ENCODE data around the gene MBD3L2. TPM values are rescaled to one million over a fixed set of nuclear protein-coding genes. Genes with fewer than 3 reads are reported as not detected.
A peak's percentile ranks its signal among the peaks of the same experiment; 100 is the strongest.
"Not testable (repeated sequence)": the region's sequence is repeated elsewhere in the genome, so short reads cannot be mapped to it uniquely, and the experiment has no call there.

MBD3L2 gene
- total RNA-seq: not detected

DNA sequence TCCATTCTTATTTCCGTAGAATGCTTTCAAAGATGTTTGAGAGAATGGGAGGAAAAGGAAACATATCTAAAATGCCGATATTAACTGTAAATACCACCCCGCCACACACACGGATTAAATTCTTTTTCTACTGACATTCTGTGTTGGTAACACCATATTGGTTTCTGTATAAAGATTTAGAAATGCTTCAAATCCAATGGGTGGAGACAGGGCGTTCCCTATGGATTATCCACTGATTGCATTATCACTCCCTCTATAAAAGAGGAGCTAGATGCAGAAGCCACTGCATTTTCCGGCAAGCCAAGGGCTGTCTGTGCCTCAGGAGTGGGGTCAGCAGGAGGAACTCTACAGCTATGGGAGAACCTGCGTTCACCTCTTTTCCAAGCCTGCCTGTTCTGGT is at the start of gene MBD3L2:
Gene MBD3L2, plus strand, starts transcription at position 301 of the 400 bp plus-strand sequence. Its CDS starts 53 bp downstream, at position 354.
- not testable (repeated sequence) for DNase-seq (ENCODE audit: low spot score in 2 of 2); FAIRE-seq

DNA sequence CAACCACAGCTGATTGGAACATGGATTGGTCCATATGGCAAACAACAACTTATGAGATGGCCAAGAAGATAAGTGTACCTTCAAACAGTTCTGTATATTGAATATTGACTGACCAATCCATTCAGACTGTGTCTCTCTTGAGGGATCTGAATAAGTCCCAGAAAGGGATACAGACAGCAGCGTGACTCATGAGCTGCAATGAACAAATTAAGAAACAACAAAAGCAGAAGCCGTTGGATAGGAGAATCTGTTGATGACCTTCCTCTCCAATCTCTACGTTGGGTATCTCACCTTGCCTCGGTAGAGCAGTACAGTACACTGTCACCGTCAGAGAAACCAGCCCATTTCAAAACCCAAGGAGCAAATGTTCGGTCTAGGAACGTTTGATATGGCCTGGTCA is 49.2 kb upstream of the MBD3L2 start:
- no peak for DNase-seq (ENCODE audit: low spot score in 2 of 2)
- FAIRE-seq: no peak

DNA sequence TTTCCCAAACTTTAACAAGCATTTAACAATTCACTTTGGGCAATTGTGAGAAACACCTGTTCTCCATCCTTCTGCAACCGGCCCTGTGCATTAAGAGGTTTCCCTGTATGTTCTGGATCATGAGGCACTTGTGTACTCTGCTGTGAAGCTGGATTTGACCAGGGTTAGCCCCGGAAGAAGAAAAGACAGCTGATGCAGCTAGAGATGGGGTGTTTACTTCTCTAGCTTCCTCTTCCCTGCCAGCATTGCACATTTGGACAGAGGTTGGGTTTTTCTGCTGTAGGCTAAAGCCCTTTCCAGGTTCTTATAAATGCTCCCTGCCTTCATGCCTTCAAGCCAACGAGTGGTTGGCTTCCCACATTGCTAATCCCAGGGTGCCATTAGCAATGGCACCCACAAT is 48.8 kb upstream of the MBD3L2 start:
- DNase-seq (ENCODE audit: low spot score in 2 of 2) (no peak), FAIRE-seq (no peak)

DNA sequence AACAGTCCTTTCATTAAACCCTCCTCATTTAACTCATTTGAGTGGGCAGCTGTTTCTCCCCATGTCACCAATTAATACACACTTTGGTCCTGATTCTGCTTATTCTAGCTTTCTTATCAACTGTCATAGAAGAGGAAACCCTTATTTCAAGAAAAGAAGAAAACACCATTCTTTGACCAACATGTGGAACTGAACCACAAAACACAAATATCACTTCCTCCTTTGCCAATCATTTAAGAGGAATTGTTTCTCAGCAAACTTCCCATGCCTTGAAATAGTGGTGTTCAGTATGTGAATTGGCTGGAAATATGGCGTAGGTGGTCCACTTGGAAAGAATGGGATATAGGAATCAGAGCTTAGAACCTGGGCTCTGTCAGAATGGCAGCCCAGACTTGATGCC is 48.3 kb upstream of the MBD3L2 start:
- FAIRE-seq: no peak
- no peak for DNase-seq (ENCODE audit: low spot score in 2 of 2)

DNA sequence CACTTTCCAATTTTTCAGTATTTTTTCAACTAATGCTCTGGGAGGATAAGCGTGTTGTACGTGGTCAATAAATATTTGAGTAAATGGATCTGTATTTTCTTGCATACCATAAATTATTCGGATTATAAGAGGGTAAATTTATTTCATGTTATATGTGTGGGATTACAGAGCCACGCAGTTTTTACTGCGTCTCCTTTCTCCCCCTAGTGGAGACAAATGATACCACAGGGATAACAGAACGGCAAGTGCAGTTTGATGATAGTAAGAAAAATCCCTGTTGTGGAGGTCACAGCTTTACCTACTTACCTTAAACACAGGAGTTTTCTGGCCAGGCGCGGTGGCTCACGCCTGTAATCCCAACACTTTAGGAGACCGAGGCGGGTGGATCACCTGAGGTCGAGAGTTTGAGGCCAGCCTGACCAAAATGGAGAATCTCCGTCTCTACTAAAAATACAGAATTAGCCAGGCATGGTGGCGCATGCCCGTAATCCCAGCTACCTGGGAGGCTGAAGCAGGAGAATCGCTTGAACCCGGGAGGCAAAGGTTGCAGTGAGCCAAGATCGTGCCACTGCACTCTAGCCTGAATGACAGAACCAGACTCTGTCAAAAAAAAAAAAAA is 44.7 kb upstream of the MBD3L2 start:
- FAIRE-seq (no peak), DNase-seq (ENCODE audit: low spot score in 2 of 2) (peak in 1 of 2 donors; percentile 20)

DNA sequence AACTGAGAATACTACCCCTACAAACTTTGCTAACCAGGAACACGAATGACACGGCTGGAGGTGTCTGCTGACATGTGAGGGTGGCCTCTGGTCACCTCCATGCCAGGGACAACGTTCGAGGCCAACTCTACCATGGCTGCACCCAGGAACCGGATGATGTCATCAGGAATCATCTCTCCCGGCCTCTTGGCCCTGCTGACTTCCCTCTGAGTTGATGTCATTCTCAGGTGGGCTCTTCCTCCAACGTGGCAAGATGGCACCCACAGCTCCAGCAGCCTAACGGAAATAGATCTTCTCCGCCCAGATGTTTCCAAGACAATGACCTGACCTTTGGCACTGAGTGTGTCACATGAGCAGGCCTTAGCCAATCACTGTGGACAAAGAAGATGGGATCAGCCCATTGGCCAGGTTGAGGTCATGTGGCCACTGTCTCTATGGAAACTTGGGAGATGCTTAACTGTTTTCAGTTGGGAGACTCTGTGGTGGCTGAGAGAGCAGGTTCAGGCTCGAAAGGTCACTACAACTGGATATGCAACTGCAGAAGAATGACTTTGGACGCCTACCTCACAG is 42.9 kb upstream of the MBD3L2 start:
- DNase-seq (ENCODE audit: low spot score in 2 of 2) (no peak), FAIRE-seq (no peak)

DNA sequence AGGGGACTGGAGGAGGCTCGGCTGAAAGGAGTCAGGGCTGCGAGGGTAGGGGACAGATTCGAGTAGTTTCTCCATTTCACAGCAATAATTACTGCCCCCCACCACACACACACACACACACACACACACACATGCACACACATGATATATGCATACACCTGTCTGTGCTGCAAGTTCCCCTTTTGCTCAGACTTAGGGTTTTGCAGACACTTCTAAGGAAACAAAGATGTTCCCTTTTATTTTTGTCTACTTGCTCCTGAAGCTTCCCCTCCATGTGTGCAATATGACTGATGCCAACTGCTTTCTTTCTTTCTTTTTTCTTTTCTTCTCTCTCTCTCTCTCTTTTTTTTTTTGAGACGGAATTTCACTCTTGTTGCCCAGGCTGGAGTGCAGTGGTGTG is 41.3 kb upstream of the MBD3L2 start:
- FAIRE-seq (no peak), DNase-seq (ENCODE audit: low spot score in 2 of 2) (no peak)

DNA sequence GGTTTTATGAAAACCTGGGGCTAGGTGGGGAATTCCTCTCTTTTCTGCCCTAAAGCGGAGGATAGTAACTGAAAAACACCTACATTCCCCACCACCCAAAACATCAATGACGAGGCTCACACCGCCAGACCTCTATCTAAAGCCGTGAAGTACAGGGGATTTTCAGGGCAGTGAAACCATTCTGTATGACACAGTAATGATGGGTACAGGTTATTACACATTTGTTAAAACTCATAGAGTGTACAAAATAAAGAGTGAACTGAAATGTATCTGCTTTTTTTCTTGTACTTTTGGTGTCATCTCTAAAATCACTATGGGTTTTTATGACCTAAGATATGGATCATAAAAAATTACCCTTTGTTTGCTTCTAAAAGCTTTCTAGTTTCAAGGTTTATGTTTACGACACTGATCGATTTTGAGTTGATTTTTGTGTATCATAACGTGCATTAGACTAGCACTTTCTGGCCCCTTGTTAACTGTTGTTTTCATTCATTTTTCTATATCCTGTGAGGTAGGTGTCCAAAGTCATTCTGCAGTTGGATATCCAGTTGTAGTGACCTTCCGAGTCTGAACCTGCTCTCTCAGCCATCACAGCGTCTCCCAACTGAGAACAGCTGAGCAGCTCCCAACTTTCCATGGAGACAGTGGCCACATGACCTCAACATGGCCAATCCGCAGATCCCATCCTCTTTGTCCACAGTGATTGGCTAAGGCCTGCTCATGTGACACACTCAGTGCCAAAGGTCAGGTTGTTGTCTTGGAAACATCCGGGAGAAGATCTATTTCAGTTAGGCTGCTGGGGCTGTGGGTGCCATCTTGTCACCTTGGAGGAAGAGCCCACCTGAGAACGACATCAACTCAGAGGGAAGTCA is 38.2 kb upstream of the MBD3L2 start:
- FAIRE-seq (no peak), DNase-seq (ENCODE audit: low spot score in 2 of 2) (no peak)

DNA sequence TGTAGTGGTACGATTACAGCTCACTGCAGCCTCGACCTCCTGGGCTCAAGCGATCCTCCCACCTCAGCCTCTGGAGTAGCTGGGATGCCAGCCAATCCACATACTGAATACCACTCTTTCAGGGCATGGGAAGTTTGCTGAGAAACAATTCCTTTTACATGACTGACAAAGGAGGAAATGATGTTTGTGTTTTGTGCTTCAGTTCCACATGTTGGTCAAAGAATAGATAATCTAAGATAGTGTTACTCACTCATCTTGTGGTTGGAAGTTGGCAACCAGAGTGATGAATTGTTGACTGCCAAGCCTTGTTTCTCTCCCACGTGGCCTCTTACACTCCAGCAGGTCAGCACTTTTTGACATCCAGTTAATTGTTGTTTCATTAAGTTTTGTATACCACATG is 35.4 kb upstream of the MBD3L2 start:
- FAIRE-seq: no peak
- DNase-seq (ENCODE audit: low spot score in 2 of 2): no peak

DNA sequence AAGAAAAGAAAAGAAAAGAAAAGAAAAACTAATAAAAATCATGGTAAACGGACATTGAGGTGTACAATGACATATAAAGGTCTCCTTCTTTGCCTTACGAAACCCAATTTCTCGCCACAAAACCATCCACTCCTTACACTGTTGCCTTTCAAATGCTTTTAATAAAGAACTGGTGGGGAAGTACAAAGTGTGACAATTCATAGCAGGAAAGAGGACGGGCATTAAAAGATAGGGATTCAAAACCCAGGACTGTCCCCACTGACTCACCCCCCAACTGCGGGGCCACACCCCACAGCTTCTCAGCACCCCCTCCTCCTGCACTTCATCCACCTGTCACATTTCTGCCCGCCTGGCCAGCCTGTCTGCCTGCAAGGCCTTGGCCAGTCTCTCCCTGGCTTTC is 30.3 kb upstream of the MBD3L2 start:
- FAIRE-seq (no peak), DNase-seq (ENCODE audit: low spot score in 2 of 2) (no peak)

DNA sequence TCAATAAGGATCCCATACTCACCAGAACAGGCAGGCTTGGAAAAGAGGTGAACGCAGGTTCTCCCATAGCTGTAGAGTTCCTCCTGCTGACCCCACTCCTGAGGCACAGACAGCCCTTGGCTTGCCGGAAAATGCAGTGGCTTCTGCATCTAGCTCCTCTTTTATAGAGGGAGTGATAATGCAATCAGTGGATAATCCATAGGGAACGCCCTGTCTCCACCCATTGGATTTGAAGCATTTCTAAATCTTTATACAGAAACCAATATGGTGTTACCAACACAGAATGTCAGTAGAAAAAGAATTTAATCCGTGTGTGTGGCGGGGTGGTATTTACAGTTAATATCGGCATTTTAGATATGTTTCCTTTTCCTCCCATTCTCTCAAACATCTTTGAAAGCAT is 27.8 kb upstream of the MBD3L2 start, which contains the start of gene MBD3L2B:
Gene MBD3L2B, minus strand, starts transcription at position 101 of the 400 bp plus-strand sequence. Its CDS starts 34 bp downstream, at position 67.
- FAIRE-seq; DNase-seq (ENCODE audit: low spot score in 2 of 2): not testable (repeated sequence)

DNA sequence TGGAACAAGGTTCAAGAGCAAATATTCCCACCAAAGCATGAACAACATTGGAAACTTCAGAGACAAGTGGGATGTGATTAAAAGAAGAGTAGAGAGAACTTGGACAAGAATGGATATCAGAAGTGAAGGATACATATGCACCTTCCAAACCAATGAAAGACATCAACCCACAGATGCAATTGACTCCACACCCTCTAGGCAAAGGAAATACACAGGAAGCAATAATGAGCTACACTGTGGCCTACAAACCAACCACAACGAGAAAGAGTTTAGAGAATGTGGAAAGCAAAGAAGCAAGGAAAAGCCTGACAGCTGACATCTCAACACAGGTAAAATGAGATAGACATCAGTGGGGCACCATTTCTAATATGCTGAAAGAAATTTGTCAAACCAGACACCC is 20.3 kb upstream of the MBD3L2 start:
- not testable (repeated sequence) for DNase-seq (ENCODE audit: low spot score in 2 of 2); FAIRE-seq

DNA sequence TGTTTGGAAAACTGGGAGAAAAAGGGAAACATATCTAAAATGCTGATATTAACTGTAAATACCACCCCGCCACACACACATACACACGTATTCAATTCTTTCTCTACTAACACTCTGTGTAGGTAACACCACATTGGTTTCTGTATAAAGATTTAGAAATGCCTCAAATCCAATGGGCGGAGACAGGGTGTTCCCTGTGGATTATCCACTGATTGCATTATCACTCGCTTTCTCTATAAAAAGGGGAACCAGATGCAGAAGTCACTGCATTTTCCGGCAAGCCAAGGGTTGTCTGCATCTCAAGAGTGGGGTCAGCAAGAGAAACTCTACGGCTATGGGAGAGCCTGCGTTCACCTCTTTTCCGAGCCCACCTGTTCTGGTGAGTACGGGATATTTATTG is 18.8 kb upstream of the MBD3L2 start, which contains the start of gene MBD3L5:
Gene MBD3L5, plus strand, starts transcription at position 301 of the 400 bp plus-strand sequence. Its CDS starts 34 bp downstream, at position 335.
- not testable (repeated sequence) for FAIRE-seq; DNase-seq (ENCODE audit: low spot score in 2 of 2)

DNA sequence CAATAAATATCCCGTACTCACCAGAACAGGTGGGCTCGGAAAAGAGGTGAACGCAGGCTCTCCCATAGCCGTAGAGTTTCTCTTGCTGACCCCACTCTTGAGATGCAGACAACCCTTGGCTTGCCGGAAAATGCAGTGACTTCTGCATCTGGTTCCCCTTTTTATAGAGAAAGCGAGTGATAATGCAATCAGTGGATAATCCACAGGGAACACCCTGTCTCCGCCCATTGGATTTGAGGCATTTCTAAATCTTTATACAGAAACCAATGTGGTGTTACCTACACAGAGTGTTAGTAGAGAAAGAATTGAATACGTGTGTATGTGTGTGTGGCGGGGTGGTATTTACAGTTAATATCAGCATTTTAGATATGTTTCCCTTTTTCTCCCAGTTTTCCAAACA is 9.0 kb upstream of the MBD3L2 start, which contains the start of gene MBD3L4:
Gene MBD3L4, minus strand, starts transcription at position 101 of the 400 bp plus-strand sequence. Its CDS starts 35 bp downstream, at position 66.
- not testable (repeated sequence) for DNase-seq (ENCODE audit: low spot score in 2 of 2); FAIRE-seq

DNA sequence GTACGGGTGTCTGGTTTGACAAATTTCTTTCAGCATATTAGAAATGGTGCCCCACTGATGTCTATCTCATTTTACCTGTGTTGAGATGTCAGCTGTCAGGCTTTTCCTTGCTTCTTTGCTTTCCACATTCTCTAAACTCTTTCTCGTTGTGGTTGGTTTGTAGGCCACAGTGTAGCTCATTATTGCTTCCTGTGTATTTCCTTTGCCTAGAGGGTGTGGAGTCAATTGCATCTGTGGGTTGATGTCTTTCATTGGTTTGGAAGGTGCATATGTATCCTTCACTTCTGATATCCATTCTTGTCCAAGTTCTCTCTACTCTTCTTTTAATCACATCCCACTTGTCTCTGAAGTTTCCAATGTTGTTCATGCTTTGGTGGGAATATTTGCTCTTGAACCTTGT is 7.6 kb upstream of the MBD3L2 start:
- FAIRE-seq; DNase-seq (ENCODE audit: low spot score in 2 of 2): not testable (repeated sequence)

DNA sequence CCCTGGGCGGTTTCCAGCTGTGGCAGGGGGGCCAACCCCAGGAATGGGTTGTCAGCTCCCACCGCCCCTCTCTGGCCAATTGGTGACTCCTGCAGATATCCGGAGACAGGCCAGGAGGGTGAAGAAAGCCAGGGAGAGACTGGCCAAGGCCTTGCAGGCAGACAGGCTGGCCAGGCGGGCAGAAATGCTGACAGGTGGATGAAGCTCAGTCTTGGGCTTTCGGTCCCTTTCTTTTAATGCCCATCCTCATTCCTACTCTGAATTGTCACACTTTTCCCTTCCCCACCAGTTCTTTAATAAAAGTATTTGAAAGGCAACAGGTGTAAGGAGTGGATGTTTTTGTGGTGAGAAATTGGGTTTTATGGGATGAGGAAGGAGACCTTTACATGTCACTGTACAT is 2.3 kb downstream of the MBD3L2 start:
- DNase-seq (ENCODE audit: low spot score in 2 of 2); FAIRE-seq: not testable (repeated sequence)

DNA sequence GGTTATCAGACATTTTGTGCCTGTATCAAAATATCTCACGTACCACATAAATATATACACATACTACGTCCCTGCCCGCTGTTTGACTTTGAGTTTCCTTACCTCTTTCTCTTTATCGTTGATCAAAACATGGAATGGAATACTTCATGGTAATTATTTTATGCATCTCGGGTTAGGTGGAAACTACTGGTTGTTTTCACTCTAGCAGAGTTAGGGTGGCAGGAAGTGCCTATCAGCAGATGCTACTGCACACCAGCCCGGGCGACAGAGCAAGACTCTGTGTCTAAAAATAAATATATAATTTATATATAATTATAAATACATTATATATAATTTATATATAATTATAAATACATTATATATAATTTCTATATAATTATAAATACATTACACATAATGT is 3.8 kb downstream of the MBD3L2 start:
- not testable (repeated sequence) for FAIRE-seq; DNase-seq (ENCODE audit: low spot score in 2 of 2)

DNA sequence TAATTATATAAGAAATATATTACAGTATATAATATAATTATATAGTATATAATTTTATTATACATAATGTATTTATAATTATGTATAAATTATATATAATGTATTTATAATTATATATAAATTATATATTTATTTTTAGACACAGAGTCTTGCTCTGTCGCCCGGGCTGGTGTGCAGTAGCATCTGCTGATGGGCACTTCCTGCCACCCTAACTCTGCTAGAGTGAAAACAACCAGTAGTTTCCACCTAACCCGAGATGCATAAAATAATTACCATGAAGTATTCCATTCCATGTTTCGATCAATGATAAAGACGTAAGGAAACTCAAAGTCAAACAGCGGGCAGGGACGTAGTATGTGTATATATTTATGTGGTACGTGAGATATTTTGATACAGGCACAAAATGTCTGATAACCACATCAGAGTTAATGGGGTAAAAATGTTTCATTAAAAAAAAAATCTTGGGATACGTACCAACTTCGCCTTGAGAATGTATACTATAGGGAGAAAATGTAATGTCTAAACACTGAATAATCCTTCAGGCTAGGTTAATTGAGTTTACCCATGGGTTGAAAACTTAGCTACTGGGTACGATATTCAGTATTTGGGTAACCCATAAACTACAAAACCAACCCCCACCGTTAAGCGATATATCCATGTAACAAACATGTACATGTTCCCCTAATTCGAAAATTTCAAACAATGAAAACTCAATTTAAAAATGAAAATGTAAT is 5.7 kb downstream of the MBD3L2 start:
- DNase-seq (ENCODE audit: low spot score in 2 of 2); FAIRE-seq: not testable (repeated sequence)

DNA sequence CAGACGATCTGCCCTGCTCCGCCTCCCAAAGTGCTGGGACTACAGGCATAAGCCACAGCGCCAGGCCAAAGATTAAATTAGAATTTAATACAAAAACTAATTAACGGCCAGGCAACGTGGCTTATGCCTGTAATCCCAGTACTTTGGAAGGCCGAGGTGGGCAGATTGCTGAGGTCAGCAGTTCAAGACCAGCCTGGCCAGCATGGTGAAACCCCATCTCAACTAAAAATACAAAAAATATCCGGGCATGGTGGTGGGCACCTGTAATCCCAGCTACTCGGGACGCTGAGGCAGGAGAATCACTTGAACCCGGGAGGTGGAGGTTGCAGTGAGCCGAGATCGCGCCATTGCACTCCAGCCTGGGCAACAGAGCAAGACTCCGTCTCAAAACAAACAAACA is 6.6 kb downstream of the MBD3L2 start:
- not testable (repeated sequence) for FAIRE-seq; DNase-seq (ENCODE audit: low spot score in 2 of 2)

DNA sequence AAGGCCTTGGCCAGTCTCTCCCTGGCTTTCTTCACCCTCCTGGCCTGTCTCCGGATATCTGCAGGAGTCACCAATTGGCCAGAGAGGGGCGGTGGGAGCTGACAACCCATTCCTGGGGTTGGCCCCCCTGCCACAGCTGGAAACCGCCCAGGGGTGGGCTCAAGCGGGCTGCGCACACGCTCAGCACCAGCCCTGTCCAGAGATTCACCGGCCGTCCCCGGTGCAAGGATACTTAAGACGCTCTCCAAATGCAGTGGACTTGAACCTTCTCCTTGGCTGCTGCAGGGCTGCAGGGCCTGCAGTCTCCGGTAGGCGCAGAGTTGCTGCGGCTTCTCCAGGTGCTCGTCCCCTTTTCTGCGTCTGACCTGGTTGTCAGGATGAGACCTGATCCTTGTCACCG is 7.2 kb downstream of the MBD3L2 start:
- FAIRE-seq; DNase-seq (ENCODE audit: low spot score in 2 of 2): not testable (repeated sequence)
